T-helper 2 cell treated with Interferon-gamma antibody and Interleukin-4, amounts not matched to agents 5 μg/mL and 100 μg/mL, for 36 hours (primary cell): ENCODE data around the gene MCF2L2.

ENCODE experiments used
- DNase-seq: peaks from one replicate; pipeline ENCODE4 v3.0.0; 2021; ENCODE audit warnings: low spot score
- H3K27ac Mint-ChIP-seq: one replicate; pipeline ENCODE4 v1.8.0; 2021; ENCODE audit warnings: mild to moderate bottlenecking, mixed read lengths
- H3K27me3 Mint-ChIP-seq: one replicate; pipeline ENCODE4 v1.8.0; 2021; ENCODE audit warnings: low read depth, mixed read lengths
- H3K36me3 Mint-ChIP-seq: one replicate; pipeline ENCODE4 v1.8.0; 2021; ENCODE audit warnings: low read depth, mixed read lengths
- H3K4me1 Mint-ChIP-seq: one replicate; pipeline ENCODE4 v1.8.0; 2021; ENCODE audit warnings: low read depth, mixed read lengths
- H3K4me3 Mint-ChIP-seq: one replicate; pipeline ENCODE4 v1.8.0; 2022; ENCODE audit warnings: mild to moderate bottlenecking, moderate library complexity, mixed read lengths
- H3K9me3 Mint-ChIP-seq: one replicate; pipeline ENCODE4 v1.8.0; 2021; ENCODE audit warnings: mixed read lengths

The MCF2L2 gene

DNA sequence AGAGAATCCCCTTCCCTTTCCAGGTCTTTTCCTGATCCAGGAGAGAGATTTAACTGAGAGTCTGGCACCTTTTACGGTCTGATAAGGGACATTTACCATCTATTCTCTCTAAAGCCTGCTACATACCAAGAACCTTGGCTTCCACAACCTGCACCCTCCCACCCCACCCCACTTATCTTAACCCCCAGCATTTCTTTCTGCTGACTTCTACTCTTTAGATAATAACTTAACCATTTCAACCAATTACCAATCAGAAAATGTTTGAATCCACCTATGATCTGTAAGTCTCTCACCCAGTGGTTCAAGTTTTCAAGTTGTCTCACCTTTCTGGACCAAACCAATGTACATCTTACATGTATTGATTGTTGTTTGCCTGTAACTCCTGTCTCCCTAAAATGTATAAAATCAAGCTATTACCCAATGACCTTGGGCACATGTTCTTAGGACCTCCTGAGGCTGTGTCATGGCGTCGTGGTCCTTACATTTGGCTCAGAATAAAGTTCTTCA, 74.0 kb downstream of the MCF2L2 start:
- H3K27me3 Mint-ChIP-seq: no peaks in the 10 kb centered on the region
- peaks cover 10% of the 10 kb centered on the region for H3K9me3 Mint-ChIP-seq
- DNase-seq: no peak
- peaks cover 23% of the 10 kb centered on the region for H3K4me1 Mint-ChIP-seq
- no peak overlapping the region for H3K27ac Mint-ChIP-seq
- no peak overlapping the region for H3K4me3 Mint-ChIP-seq
- peaks cover 12% of the 10 kb centered on the region for H3K36me3 Mint-ChIP-seq

DNA sequence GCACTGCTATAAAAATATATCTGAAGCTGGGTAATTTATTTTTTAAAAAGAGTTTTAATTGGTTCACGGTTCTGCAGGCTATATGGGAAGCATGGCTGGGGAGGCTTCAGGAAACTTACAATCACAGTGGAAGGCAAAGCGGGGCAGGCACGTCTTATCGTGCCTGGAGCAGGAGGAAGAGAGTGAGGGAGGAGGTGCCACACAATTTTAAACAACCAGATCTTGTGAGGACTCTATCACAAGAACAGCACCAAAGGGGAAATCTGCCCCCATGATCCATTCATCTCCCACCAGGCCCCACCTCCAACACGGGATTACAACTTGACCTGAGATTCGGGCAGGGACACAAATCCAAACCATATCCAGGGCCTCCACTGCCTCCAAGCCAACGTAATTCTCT, 75.0 kb downstream of the MCF2L2 start:
- no peaks in the 10 kb centered on the region for H3K27me3 Mint-ChIP-seq
- no peak for DNase-seq
- peaks cover 29% of the 10 kb centered on the region for H3K4me1 Mint-ChIP-seq
- H3K36me3 Mint-ChIP-seq: peaks cover 12% of the 10 kb centered on the region
- peaks cover 10% of the 10 kb centered on the region for H3K9me3 Mint-ChIP-seq
- H3K4me3 Mint-ChIP-seq: no peak overlapping the region
- H3K27ac Mint-ChIP-seq: no peak overlapping the region

DNA sequence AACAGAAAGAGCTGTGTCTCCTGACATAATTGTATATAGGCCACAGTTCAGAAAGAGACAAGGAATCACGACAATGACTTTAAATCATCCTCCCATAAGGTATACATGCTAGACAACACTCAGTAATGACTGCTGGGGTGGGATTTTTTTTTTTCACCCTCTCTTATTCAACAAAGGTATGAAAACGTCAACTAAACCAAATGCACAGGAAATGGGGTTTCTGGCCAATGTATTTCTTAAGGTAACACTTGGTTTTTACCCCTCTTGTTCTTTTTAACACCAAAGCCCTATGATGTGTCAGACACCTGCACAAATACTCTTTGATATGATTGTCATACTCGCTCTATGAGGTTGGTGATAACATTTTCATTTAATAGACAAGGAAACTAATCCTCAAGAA, 78.3 kb downstream of the MCF2L2 start:
- peaks cover 7% of the 10 kb centered on the region for H3K36me3 Mint-ChIP-seq
- H3K9me3 Mint-ChIP-seq: peaks cover 22% of the 10 kb centered on the region
- no peak for DNase-seq

DNA sequence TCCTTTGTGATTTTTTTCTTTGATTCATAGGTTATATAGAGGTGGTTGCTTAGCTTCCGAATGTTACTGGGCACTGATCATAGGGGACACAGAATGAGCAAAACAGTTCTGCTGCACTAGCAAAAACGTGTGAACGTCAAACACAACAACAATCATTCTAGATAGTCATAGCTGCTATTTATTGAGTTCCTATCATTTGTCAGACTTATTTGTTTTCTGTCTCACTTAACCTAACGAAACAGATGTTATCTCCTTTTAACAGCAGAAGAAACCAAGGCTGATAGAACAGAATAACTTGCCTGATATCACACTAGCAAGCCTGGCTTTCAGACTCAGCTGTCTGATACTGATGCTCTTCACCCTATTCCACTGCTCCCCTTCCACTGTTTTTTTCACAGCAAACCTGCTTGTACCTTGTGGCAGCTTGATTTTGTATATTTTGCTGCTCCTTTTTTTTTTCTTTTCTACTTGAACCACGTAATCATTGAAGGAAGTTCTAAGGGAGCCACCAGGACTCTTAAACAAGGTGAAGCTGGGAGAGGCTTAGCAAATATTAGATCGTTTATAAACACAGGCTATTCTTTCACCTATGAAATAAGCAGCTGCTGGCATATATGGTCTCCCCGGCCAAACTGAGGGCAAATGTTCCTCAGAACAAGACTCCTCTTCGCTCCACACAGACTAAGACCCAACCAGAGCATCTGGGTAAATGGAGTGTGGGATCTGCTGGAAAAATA, 78.8 kb downstream of the MCF2L2 start:
- peaks cover 23% of the 10 kb centered on the region for H3K4me1 Mint-ChIP-seq
- peaks cover 7% of the 10 kb centered on the region for H3K36me3 Mint-ChIP-seq
- H3K4me3 Mint-ChIP-seq: peak overlapping the region; percentile 39
- H3K27ac Mint-ChIP-seq: peak overlapping the region; percentile 70
- peaks cover 16% of the 10 kb centered on the region for H3K27me3 Mint-ChIP-seq
- DNase-seq: no peak
- H3K9me3 Mint-ChIP-seq: peaks cover 27% of the 10 kb centered on the region

More for the DNA sequence above, 78.3 kb downstream of the MCF2L2 start:
- H3K4me3 Mint-ChIP-seq: peak overlapping the region; percentile 39
- peaks cover 23% of the 10 kb centered on the region for H3K4me1 Mint-ChIP-seq
- H3K27ac Mint-ChIP-seq: peak overlapping the region; percentile 70
- peaks cover 15% of the 10 kb centered on the region for H3K27me3 Mint-ChIP-seq

DNA sequence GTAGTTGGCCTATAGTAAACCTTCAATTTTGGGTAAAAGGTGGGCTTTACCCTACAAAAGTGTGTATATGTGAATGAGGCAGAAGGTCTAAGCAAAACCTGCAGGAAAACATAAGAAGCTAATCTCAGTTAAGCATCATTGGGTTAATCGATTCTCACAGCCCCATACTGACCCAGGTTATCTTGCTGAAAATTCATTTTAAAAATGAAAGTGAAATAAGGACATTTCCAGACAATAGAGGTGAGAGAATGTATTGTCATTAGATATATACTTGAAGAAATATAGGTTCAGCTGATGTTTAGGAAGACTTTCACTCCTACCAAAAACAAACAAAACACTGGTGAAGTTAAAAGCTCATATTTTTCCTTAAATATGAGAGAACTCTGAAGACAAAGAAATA, 85.6 kb downstream of the MCF2L2 start:
- H3K4me1 Mint-ChIP-seq: peaks cover 12% of the 10 kb centered on the region
- H3K27me3 Mint-ChIP-seq: peaks cover 16% of the 10 kb centered on the region
- peak overlapping the region; percentile 58 for H3K4me3 Mint-ChIP-seq
- peaks cover 30% of the 10 kb centered on the region for H3K9me3 Mint-ChIP-seq
- no peak for DNase-seq
- peak overlapping the region; percentile 60 for H3K27ac Mint-ChIP-seq
- peaks cover 7% of the 10 kb centered on the region for H3K36me3 Mint-ChIP-seq

DNA sequence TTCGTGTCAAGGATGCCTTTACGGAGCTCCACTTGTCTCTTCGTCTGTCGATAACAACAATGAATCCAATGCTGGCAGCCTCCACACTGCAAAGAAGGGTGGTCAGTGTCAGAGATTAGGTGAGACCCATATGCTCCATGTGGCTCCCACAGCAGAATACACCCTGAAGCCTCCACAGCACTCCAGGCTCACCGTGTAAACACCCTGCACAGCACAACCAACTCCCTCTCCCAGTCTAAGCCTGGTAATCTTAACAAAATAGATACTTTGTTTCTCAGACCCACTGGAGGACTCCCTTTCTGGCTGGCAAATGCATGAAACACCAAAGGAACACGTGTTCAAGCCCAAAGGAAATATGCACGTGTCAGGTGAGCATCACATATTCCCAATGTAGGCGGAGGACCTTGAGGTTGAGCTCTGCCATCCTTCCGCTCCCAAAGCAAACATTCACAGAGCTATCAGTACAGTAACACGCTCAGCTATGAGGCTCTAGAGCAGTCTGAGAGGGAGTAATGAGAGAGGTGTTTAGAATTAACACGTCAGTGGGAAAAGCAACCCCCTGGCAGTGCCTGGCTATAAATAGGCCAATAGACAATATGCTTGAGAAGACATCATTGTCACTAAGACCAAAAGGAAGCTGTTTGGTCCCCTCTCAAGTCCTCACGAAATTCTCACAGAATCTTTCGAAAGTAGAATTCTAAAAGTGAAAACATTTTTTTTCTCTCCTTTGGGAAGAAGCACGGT, 86.7 kb downstream of the MCF2L2 start:
- H3K27ac Mint-ChIP-seq: no peak overlapping the region
- no peak overlapping the region for H3K4me3 Mint-ChIP-seq
- H3K9me3 Mint-ChIP-seq: peaks cover 20% of the 10 kb centered on the region

DNA sequence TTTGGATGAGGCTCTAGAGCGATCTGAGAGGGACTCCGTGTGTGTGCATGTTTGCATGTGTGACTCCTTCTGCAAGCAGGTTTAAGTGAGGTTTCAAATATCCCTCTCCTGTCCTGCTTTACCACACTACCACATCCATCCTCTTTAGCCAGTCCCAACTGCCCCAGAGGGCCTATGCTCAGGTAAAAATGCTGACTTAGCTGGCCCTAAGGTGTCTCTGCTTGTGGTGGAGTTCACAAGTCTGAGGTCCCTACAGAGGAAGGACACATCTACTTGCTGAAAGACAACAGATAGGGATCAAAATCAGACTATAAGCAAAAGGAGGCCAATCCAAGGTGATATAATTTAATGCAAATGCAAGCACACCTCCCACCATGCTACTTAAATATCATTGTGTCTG, 88.2 kb downstream of the MCF2L2 start:
- H3K4me3 Mint-ChIP-seq: no peak overlapping the region

More for the DNA sequence above, 86.7 kb downstream of the MCF2L2 start:
- H3K36me3 Mint-ChIP-seq: peaks cover 7% of the 10 kb centered on the region
- peaks cover 14% of the 10 kb centered on the region for H3K27me3 Mint-ChIP-seq
- peaks cover 6% of the 10 kb centered on the region for H3K4me1 Mint-ChIP-seq
- DNase-seq: no peak

DNA sequence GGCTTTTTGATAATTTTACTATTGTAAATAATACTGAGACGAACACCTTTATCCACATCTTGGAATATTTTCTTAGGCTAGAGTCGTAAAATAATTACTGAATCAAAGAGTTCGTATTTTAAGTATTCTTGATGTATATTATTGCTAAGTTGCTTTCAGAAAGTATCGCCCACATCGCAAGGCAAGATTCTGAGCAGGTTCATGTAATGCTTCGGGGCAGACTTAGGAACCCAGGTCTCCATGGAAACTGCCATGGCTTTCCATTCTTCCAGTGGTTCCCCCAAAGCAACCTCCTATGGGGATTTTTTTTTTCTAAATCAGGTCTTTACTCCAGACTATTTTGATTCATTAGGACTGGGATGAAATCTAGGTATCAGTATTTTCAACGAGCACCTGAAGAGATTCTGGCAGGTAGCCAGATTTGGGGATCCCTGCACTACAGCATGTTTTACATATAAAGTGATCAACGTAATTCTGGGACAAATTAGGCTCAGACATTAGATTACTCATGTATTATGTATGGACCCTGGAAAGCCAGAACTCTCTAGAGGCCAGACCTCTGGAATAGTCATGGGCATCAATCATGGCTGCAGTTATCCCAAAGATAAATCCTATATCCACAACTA, 88.8 kb downstream of the MCF2L2 start:
- H3K36me3 Mint-ChIP-seq: no peaks in the 10 kb centered on the region
- H3K4me1 Mint-ChIP-seq: peaks cover 6% of the 10 kb centered on the region
- no peak overlapping the region for H3K27ac Mint-ChIP-seq
- H3K4me3 Mint-ChIP-seq: no peak overlapping the region
- peaks cover 3% of the 10 kb centered on the region for H3K9me3 Mint-ChIP-seq
- no peak for DNase-seq
- H3K27me3 Mint-ChIP-seq: no peaks in the 10 kb centered on the region

More for the DNA sequence above, 88.2 kb downstream of the MCF2L2 start:
- no peaks in the 10 kb centered on the region for H3K36me3 Mint-ChIP-seq
- peaks cover 8% of the 10 kb centered on the region for H3K9me3 Mint-ChIP-seq
- DNase-seq: no peak
- no peak overlapping the region for H3K27ac Mint-ChIP-seq
- H3K4me1 Mint-ChIP-seq: peaks cover 6% of the 10 kb centered on the region
- peaks cover 1% of the 10 kb centered on the region for H3K27me3 Mint-ChIP-seq

DNA sequence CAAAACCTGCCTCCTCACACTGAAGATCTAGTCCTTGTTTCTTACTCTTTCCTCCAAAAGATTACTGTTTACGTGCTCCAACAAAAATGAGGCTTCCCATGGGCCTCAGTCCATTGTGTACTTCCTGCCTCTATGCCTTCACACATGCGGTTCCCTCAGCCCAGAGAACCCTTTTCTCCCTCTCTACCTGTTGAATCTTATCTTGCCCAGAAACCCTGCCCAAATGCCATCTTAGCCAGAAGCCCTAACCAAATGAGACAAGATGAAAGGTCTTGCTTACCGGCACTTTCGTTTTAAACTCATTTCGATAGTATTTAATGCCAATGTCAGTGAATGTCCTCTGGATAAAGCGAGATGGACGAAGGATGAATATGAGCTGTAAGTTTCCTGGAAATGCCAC, 89.9 kb downstream of the MCF2L2 start:
- H3K36me3 Mint-ChIP-seq: no peaks in the 10 kb centered on the region
- no peak overlapping the region for H3K4me3 Mint-ChIP-seq

DNA sequence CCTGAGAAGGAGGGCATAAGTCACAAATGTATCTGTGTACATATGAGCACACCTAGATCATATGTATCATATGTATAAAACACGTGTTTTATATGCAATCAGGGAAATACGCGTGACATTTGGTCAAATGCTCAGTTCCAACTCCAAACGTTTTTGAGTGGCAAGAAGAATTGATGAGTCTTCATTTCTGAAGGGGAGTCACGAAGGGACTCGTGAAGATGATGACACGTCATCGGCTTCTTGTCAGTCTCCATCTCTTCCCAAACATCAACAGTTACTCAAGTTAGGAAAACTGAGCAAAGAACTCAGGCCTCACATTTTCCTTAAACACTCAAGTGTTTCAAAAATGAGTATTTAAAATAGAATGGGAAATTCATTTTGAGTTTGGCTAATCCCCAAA, 95.9 kb downstream of the MCF2L2 start:
- H3K9me3 Mint-ChIP-seq: no peaks in the 10 kb centered on the region
- no peak overlapping the region for H3K4me3 Mint-ChIP-seq
- H3K36me3 Mint-ChIP-seq: no peaks in the 10 kb centered on the region
- H3K27me3 Mint-ChIP-seq: no peaks in the 10 kb centered on the region
- H3K27ac Mint-ChIP-seq: no peak overlapping the region
- DNase-seq: no peak
- H3K4me1 Mint-ChIP-seq: peaks cover 7% of the 10 kb centered on the region

More for the DNA sequence above, 89.9 kb downstream of the MCF2L2 start:
- Mint-ChIP-seq H3K9me3 (no peaks in the 10 kb centered on the region), H3K4me1 (peaks cover 6% of the 10 kb centered on the region), H3K27me3 (no peaks in the 10 kb centered on the region), H3K27ac (no peak overlapping the region)
- DNase-seq: no peak

DNA sequence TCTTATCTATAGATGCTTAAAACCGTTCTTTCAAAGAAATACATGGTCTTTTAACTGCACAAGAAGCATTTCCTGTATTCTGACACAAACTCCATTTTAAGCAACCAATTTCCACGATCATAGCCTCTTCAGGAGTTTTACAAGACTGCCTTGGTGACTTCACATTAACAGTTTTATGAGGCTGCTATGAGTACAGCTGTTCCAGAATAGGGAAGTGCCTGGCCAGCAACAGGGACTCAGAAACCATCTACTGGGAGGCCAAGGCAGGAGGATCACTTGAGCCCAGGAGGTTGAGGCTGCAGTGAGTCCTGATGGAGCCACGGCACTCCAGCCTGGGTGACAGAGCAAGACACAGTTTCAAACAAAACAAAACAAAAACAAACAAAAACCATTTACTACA, 96.9 kb downstream of the MCF2L2 start:
- no peaks in the 10 kb centered on the region for H3K36me3 Mint-ChIP-seq
- H3K9me3 Mint-ChIP-seq: no peaks in the 10 kb centered on the region
- DNase-seq: no peak
- no peak overlapping the region for H3K27ac Mint-ChIP-seq
- H3K4me1 Mint-ChIP-seq: peaks cover 10% of the 10 kb centered on the region
- H3K27me3 Mint-ChIP-seq: no peaks in the 10 kb centered on the region
- no peak overlapping the region for H3K4me3 Mint-ChIP-seq

DNA sequence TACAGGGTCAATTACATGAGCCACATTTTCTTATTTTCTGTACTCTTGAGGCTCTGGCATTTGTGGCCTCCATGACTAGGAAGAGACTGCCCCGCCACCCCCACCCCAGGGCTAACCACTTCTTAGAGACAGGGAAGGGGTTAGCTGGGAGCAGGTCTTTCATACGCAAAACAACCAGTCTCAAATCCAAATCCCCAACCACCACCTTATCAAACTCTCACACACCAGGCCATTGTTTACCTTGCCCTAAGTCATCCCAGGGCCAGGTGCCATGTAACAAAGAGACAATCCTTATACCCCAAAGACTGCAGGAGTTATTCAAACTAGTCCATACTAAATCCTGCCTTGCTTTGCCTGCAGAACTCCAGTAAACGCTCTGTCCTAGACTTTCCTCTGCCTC, 97.5 kb downstream of the MCF2L2 start:
- DNase-seq: no peak
- Mint-ChIP-seq H3K9me3 (no peaks in the 10 kb centered on the region), H3K4me3 (no peak overlapping the region), H3K27me3 (no peaks in the 10 kb centered on the region), H3K4me1 (peaks cover 12% of the 10 kb centered on the region), H3K27ac (no peak overlapping the region), H3K36me3 (no peaks in the 10 kb centered on the region)

DNA sequence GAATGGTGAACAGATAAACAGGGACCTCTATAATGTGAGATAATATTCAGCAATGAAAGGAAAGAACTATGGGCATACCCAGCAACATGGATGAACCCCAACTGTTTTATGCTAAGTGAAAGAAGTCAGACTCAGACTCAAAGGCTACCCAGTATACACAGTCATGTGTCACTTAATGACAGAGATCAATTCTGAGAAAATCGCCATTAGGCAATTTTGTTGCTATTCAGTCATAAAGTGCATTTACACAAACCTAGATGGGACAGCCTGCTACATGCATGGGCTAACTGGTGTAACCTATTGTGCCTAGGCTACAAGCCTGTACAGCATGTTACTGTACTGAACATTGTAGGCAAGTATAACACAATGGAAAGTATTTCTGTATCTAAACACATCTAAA, 98.9 kb downstream of the MCF2L2 start:
- no peak for DNase-seq
- H3K4me1 Mint-ChIP-seq: peaks cover 14% of the 10 kb centered on the region
- H3K9me3 Mint-ChIP-seq: no peaks in the 10 kb centered on the region
- H3K27ac Mint-ChIP-seq: no peak overlapping the region
- H3K27me3 Mint-ChIP-seq: no peaks in the 10 kb centered on the region
- H3K4me3 Mint-ChIP-seq: no peak overlapping the region
- H3K36me3 Mint-ChIP-seq: no peaks in the 10 kb centered on the region

DNA sequence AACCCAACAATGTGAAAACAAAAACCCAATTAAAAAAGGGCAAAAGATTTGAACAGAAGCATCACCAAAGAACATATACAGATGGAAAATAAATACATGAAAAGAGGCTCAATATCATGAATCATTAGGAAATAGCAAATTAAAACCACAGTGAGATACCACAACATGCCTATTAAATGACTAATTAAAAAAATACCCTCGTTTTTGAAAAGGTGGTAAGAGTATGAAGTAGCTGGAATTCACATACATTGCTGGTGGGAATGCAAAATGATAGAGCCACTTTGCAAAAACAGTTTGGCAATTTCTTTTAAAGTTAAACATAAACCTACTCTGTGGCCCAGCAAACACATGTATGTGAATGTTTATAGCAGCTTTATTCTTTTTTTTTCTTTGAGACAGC, 99.6 kb downstream of the MCF2L2 start:
- DNase-seq: no peak
- no peaks in the 10 kb centered on the region for H3K9me3 Mint-ChIP-seq
- H3K4me1 Mint-ChIP-seq: peaks cover 16% of the 10 kb centered on the region
- H3K36me3 Mint-ChIP-seq: no peaks in the 10 kb centered on the region
- H3K27me3 Mint-ChIP-seq: no peaks in the 10 kb centered on the region
- no peak overlapping the region for H3K4me3 Mint-ChIP-seq
- H3K27ac Mint-ChIP-seq: no peak overlapping the region
